Hepatocyte (in vitro differentiated cells): ENCODE data around the gene OR2H1. TPM values are rescaled to one million over a fixed set of nuclear protein-coding genes. Genes with fewer than 3 reads are reported as not detected.

ENCODE experiments used
- DNase-seq: peaks from one replicate; pipeline ENCODE4 v3.0.0-alpha.2; 2016; ENCODE audit warnings: low spot score
- H2AFZ ChIP-seq: fragments of 200-600 bp; sonication (generic); 2 replicates; pipeline ENCODE4 v1.6.0; 2016; ENCODE audit warnings: antibody characterized with exemption, mild to moderate bottlenecking
- H3K27ac ChIP-seq: fragments of 200-600 bp; sonication (generic); 2 replicates; pipeline ENCODE4 v1.5.1; 2016; ENCODE audit warnings: mild to moderate bottlenecking
- H3K27me3 ChIP-seq: fragments of 200-600 bp; sonication (generic); 2 replicates; pipeline ENCODE4 v1.6.1; 2016
- H3K36me3 ChIP-seq: fragments of 200-600 bp; sonication (generic); replicated peaks from 2 replicates; pipeline ENCODE4 v1.5.1; 2016; ENCODE audit warnings: low read depth; ENCODE audit not compliant: insufficient read depth
- H3K4me1 ChIP-seq: fragments of 200-600 bp; sonication (generic); 2 replicates; pipeline ENCODE4 v1.5.1; 2016; ENCODE audit warnings: mild to moderate bottlenecking, moderate library complexity; ENCODE audit not compliant: insufficient read depth
- H3K4me2 ChIP-seq: fragments of 200-600 bp; sonication (generic); 2 replicates; pipeline ENCODE4 v1.6.0; 2016
- H3K4me3 ChIP-seq: fragments of 200-600 bp; sonication (generic); 2 replicates; pipeline ENCODE4 v1.5.1; 2016; ENCODE audit warnings: mild to moderate bottlenecking
- H3K79me2 ChIP-seq: fragments of 200-600 bp; sonication (generic); 2 replicates; pipeline ENCODE4 v1.6.0; 2017; ENCODE audit warnings: mild to moderate bottlenecking
- H3K9me2 ChIP-seq: fragments of 200-600 bp; sonication (generic); replicated peaks from 2 replicates; pipeline ENCODE4 v1.6.0; 2017; ENCODE audit warnings: mild to moderate bottlenecking; ENCODE audit not compliant: insufficient read depth
- H3K9me3 ChIP-seq: fragments of 200-600 bp; sonication (generic); 2 replicates; pipeline ENCODE4 v1.5.1; 2016; ENCODE audit warnings: low read depth, mild to moderate bottlenecking
- H4K20me1 ChIP-seq: fragments of 200-600 bp; sonication (generic); 2 replicates; pipeline ENCODE4 v1.6.0; 2016; ENCODE audit warnings: mild to moderate bottlenecking; ENCODE audit not compliant: insufficient read depth, poor library complexity, severe bottlenecking
- EZH2 ChIP-seq: fragments of 200-600 bp; sonication (generic); IDR thresholded peaks from 2 replicates; pipeline ENCODE4 v1.6.1; 2016; ENCODE audit warnings: antibody characterized with exemption, mild to moderate bottlenecking, borderline replicate concordance
- EZH2phosphoT487 ChIP-seq: fragments of 200-600 bp; sonication (generic); IDR thresholded peaks from one replicate; pipeline ENCODE4 v1.6.1; 2018; ENCODE audit warnings: antibody characterized with exemption, mild to moderate bottlenecking, low read depth, moderate library complexity; ENCODE audit not compliant: unreplicated experiment, severe bottlenecking
- WGBS: methylation state at CpG from one replicate; pipeline ENCODE4 v1.1.6; 2016; ENCODE audit warnings: low lambda C conversion rate; ENCODE audit errors: missing lambda C conversion rate; 5-methylcytosine and 5-hydroxymethylcytosine counted together
- polyA plus RNA-seq: library from polyadenylated mRNA; unstranded; fragments of >200 nt; fragmentation: Nextera tagmentation; extraction: Ambion mirVana; gene quantifications from 2 replicates; pipeline ENCODE4 v1.2.1, GENCODE V29; 2016
- total RNA-seq: library from RNA; depleted of rRNA; stranded (reverse); fragments of >200 nt; gene quantifications from 2 replicates; pipeline ENCODE4 v1.2.3, GENCODE V29; 2014
- TF ChIP-seq, protein P1 (sequence below): fragments of 200-600 bp; sonication (generic); IDR thresholded peaks from 2 replicates; pipeline ENCODE4 v1.5.1; 2016; ENCODE audit warnings: antibody characterized with exemption, mild to moderate bottlenecking; ENCODE audit not compliant: poor library complexity

The OR2H1 gene
- total and polyA plus RNA-seq, 2 experiments from 2014 or later: not detected

DNA sequence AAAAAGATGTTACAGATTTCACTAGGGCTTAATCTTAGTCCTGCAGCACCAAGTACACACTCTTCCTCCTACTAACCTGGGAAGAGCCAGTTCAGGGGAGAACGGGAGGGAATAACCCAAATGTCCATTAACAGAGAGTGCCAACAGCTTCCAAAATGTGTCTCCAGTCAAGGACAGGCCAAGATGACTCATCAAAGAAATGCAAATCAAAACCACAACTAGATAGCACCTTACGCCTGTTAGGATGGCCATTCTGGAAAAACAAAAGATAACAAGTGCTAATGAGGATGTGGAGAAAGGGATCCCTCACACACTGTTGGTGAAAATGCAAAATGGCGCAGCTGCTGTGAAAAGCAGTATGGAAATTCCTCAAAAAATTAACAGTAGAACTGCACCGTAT, 34.6 kb downstream of the OR2H1 start:
- TF ChIP-seq EZH2: no peak
- TF ChIP-seq, protein P1, sequence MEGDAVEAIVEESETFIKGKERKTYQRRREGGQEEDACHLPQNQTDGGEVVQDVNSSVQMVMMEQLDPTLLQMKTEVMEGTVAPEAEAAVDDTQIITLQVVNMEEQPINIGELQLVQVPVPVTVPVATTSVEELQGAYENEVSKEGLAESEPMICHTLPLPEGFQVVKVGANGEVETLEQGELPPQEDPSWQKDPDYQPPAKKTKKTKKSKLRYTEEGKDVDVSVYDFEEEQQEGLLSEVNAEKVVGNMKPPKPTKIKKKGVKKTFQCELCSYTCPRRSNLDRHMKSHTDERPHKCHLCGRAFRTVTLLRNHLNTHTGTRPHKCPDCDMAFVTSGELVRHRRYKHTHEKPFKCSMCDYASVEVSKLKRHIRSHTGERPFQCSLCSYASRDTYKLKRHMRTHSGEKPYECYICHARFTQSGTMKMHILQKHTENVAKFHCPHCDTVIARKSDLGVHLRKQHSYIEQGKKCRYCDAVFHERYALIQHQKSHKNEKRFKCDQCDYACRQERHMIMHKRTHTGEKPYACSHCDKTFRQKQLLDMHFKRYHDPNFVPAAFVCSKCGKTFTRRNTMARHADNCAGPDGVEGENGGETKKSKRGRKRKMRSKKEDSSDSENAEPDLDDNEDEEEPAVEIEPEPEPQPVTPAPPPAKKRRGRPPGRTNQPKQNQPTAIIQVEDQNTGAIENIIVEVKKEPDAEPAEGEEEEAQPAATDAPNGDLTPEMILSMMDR: no peak
- TF ChIP-seq EZH2phosphoT487: no peak
- no peak overlapping the region for H3K4me3 ChIP-seq
- H4K20me1 ChIP-seq: no peaks in the 10 kb centered on the region
- H3K27ac ChIP-seq: no peak overlapping the region
- H3K4me1 ChIP-seq: no peaks in the 10 kb centered on the region
- no peak overlapping the region for H2AFZ ChIP-seq
- no peak for DNase-seq
- no peaks in the 10 kb centered on the region for H3K9me2 ChIP-seq
- no peaks in the 10 kb centered on the region for H3K9me3 ChIP-seq
- WGBS: 90% methylated on average over 4 of the region's 4 CpGs
- H3K79me2 ChIP-seq: no peaks in the 10 kb centered on the region
- no peaks in the 10 kb centered on the region for H3K27me3 ChIP-seq
- H3K4me2 ChIP-seq: no peak overlapping the region
- H3K36me3 ChIP-seq: no peaks in the 10 kb centered on the region

DNA sequence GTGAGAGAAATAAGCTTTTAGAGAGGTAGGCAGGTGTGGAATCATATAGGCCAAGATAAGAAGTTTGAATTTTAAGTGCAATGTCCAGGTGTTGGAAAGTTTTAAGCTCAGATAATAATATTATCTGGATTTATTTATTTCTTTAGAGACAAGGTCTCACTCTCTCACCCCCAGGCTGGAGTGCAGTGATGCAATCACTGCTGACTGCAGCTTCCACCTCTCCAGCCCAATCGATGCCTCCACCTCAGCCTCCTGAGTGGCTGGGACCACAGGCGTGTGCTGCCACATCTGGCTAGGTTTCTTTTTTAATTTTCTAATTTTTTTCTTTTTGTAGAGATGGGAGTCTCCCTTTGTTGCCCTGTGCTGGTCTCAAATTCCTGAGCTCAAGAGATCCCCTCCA, 36.3 kb downstream of the OR2H1 start:
- Histone ChIP-seq H3K4me1 (no peaks in the 10 kb centered on the region), H3K9me3 (no peaks in the 10 kb centered on the region), H3K79me2 (no peaks in the 10 kb centered on the region), H2AFZ (no peak overlapping the region), H3K27me3 (peaks cover 4% of the 10 kb centered on the region), H3K4me2 (no peak overlapping the region), H3K9me2 (no peaks in the 10 kb centered on the region), H3K4me3 (no peak overlapping the region), H3K36me3 (no peaks in the 10 kb centered on the region), H4K20me1 (no peaks in the 10 kb centered on the region), H3K27ac (no peak overlapping the region)
- WGBS: 82% methylated on average over 2 of the region's 2 CpGs
- TF ChIP-seq EZH2phosphoT487: no peak
- no peak for TF ChIP-seq EZH2
- TF ChIP-seq, protein P1: no peak
- DNase-seq: no peak

DNA sequence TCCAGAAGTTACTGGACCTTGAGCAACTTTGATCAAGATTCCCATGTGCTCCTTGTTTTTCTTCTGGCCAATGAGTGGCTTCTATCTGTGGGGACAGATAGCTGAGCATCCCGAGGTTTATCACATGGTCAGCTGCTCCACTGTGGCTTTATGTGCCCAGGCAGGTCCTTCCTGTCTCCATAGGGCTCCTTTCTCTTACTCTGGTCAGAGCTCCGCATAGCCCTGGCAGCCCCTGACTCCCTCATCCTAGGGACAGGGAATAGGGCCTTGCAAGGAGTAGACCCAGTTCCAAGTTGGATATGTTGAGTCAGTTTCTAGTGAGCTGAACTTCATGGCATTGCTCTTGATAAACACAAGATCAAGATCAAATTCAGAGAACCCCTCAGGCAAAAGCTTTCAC, 37.2 kb downstream of the OR2H1 start:
- no peaks in the 10 kb centered on the region for H3K4me1 ChIP-seq
- H3K4me2 ChIP-seq: no peak overlapping the region
- no peaks in the 10 kb centered on the region for H3K9me2 ChIP-seq
- H3K27me3 ChIP-seq: peaks cover 9% of the 10 kb centered on the region
- no peaks in the 10 kb centered on the region for H3K9me3 ChIP-seq
- H3K4me3 ChIP-seq: no peak overlapping the region
- H3K79me2 ChIP-seq: no peaks in the 10 kb centered on the region
- 66% methylated on average over 2 of the region's 2 CpGs for WGBS
- H3K36me3 ChIP-seq: no peaks in the 10 kb centered on the region
- TF ChIP-seq EZH2phosphoT487: no peak
- no peak for TF ChIP-seq EZH2
- TF ChIP-seq, protein P1: no peak
- no peaks in the 10 kb centered on the region for H4K20me1 ChIP-seq
- no peak for DNase-seq
- H2AFZ ChIP-seq: no peak overlapping the region
- no peak overlapping the region for H3K27ac ChIP-seq

DNA sequence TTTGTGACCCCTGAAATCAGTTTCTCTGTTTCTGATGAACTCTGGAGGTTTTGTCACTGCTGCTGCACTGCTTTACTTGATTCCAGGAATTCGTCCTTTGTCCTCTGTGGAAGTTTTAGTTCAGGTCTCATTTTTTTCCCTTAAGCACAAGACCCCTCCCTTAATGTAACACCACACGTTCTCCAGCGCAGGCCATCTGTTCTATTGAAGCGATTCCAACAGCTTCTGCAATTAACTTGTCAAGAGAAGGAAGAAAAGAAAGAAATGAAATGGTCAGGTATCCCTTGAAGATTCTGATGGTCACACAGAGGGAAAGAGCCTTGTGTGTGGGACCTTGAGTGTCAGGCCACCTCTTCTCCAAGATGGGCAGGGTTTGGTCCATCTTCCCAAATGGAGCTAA, 38.6 kb downstream of the OR2H1 start:
- Histone ChIP-seq H3K36me3 (no peaks in the 10 kb centered on the region), H2AFZ (no peak overlapping the region), H3K4me2 (no peak overlapping the region), H3K79me2 (no peaks in the 10 kb centered on the region), H3K9me3 (no peaks in the 10 kb centered on the region), H4K20me1 (no peaks in the 10 kb centered on the region), H3K9me2 (no peaks in the 10 kb centered on the region), H3K27ac (no peak overlapping the region), H3K4me1 (no peaks in the 10 kb centered on the region), H3K4me3 (no peak overlapping the region), H3K27me3 (peaks cover 9% of the 10 kb centered on the region)
- WGBS: 83% methylated on average over 4 of the region's 4 CpGs
- no peak for DNase-seq
- TF ChIP-seq EZH2phosphoT487 (no peak), EZH2 (no peak)
- TF ChIP-seq, protein P1: no peak
